WI38 (cell line): Measurements from ENCODE around the gene ADGRA1.

Experiments used
- H3K4me3 ChIP-seq: 2 replicates; pipeline ENCODE4 v1.5.1; 2011; ENCODE audit warnings: low read depth, mild to moderate bottlenecking, control low read depth, low read length
- TF ChIP-seq, protein P1 (sequence below): IDR thresholded peaks from 2 replicates; pipeline ENCODE4 v1.5.1; 2012; ENCODE audit warnings: low read depth, mild to moderate bottlenecking, control low read depth, low read length

The ADGRA1 gene

DNA sequence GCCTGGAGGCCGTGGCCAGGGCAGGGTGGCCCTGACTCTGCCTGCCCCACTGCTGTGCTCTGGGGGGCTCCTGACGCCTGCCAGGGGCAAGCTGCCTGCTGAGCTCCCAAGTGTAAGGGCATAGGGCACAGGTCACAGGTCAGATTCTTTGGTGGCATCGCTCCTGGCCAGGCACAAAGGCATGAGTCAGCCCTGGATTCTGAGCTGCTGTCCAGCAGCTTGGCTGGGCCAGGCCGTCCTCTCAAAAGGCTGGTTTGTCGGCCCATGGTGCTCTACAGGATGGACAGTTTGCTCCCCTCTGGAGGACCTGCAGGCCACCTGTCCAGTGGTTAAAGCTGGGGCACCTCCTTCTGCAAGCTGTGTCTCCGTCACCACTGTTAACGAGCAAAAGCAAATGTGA is 2.9 kb downstream of the ADGRA1 start:
- H3K4me3 ChIP-seq, result no peak overlapping the region
- TF ChIP-seq, protein P1, sequence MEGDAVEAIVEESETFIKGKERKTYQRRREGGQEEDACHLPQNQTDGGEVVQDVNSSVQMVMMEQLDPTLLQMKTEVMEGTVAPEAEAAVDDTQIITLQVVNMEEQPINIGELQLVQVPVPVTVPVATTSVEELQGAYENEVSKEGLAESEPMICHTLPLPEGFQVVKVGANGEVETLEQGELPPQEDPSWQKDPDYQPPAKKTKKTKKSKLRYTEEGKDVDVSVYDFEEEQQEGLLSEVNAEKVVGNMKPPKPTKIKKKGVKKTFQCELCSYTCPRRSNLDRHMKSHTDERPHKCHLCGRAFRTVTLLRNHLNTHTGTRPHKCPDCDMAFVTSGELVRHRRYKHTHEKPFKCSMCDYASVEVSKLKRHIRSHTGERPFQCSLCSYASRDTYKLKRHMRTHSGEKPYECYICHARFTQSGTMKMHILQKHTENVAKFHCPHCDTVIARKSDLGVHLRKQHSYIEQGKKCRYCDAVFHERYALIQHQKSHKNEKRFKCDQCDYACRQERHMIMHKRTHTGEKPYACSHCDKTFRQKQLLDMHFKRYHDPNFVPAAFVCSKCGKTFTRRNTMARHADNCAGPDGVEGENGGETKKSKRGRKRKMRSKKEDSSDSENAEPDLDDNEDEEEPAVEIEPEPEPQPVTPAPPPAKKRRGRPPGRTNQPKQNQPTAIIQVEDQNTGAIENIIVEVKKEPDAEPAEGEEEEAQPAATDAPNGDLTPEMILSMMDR, result no peak

DNA sequence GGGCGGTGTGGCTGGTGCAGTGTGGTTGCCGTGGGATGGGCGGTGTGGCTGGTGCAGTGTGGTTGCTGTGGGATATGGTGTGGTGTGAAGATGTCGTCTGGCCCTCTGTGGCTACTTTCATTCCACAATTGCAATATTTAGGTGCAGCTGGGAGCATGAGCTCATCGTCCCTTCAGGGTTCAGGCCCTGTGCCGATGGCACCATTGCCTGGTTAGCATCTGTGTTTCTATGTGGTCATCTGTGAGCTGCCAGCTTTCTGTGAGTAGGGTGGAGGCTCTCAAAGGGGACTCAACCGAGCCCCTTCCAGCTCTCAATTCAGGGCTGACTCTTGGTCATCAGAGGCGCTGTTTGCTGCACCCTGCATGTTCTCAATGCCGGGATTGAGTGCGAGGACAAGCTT is 3.6 kb downstream of the ADGRA1 start:
- no peak overlapping the region for H3K4me3 ChIP-seq
- TF ChIP-seq, protein P1, result no peak

DNA sequence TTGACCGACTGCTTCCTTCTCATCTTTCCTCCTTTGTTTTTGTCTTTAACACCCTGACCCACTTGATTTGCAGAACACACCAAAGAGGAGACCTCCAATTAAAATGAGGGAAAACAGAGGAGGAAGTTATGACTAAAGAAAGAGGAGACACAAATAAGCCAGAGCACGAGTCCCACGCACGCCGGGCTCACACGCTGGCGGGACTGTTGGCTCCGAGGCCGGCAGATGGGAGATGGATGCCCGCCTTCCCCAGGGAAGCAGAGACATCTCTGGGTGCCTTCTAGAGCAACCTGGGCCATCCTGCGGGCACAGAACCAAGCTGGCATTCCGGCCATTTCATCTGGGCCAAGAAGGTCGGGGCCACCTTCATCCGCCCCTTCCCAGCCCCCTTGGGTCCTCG is 5.6 kb downstream of the ADGRA1 start:
- H3K4me3 ChIP-seq, result no peak overlapping the region
- TF ChIP-seq, protein P1, result no peak

DNA sequence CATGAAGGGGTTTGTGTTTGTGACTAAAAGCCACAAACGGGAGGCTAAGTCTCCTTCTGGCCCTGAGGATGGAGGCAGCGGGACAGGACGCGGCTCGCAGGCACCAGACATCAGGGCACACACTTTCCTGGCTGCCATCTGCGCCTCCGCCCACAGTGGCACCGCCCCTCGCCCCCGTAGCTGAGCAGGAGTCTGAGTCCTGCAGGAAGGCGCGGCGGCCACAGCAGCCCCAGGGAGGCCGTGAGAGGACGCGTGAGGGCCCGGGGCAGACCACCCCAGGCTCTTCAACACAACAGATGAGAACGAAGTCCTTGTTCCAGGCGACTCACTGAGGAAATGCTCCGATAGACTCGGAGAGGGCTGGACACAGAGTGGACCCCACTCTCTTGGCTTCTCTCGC is 6.6 kb downstream of the ADGRA1 start:
- no peak overlapping the region for H3K4me3 ChIP-seq
- TF ChIP-seq, protein P1, result no peak

DNA sequence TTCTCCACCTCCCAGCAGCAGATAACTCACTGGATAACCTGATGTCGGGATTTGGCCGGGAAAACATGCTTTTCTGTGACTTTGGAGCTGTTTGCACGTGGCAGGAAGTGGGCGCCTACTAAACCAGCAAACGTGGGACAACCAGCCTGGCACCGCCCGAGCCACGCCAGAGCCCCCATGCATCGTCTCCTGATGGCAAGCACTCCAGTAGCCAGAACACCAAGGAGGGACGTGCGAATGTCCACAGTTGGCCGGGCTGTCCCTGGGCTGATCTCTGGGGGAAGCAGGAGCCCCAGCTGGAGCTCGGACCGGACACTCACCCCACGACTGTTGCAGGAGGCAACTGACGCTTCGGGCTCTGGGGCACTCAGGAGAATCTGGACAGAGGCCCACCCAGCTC is 7.1 kb downstream of the ADGRA1 start:
- no peak overlapping the region for H3K4me3 ChIP-seq

DNA sequence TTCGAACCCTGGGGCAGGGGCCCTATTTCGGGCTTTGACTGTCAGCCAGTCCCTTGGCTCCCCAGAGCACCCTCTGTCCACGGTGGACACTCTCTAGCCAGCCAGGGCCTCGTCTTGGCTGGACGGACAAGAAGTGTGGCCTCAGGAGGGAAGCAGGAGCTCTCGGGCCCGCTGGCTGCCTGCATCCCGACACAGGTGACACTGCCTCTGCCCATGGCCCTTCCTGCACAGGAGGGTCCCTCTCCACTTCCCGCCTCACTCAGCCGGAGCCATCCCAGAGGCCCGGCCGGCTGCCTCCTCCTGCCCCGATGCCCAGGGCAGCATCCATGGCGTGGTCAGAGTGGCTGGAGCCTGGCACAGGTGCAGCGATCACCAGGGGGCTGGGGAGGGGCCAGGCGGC is 7.9 kb downstream of the ADGRA1 start:
- no peak overlapping the region for H3K4me3 ChIP-seq
- TF ChIP-seq, protein P1, result no peak

More for the DNA sequence above, 7.1 kb downstream of the ADGRA1 start:
- TF ChIP-seq, protein P1, result no peak

DNA sequence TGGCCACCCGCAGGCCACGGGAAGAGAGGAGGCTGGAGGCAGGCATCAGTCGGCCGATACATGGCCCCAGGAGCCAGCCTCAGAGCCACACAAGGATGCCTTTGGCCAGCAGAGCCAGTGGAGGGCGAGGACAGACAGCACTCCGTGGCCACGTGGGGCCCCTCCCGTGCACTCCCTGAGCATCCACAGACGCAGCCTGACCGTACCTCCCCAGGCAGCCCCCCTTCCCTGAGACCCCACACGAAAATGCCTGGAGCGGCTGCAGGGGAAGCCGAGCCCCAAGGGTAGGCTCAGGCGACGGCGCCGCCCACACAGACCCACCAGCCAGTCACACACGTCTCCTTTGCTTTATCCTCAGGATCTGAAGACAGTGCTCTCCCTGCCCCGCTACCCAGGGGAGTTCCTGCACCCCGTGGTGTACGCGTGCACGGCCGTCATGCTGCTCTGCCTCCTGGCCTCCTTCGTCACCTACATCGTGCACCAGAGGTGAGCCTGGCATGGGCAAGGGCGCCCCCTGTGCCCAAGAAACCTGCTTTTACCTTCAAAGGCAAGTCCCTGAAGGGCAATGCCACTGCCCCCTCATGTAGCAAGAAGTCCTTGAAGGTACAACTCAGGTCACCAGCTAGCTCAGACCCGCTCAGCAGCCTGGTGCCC is 9.0 kb downstream of the ADGRA1 start:
- TF ChIP-seq, protein P1, result no peak
- H3K4me3 ChIP-seq, result no peak overlapping the region
